Suprapubic skin (tissue), 4 donors: ENCODE data around the gene RDX.
A peak's percentile ranks its signal among the peaks of the same experiment; 100 is the strongest.

Experiments used
- EP300 ChIP-seq: sonication (generic); formaldehyde crosslinking; IDR thresholded peaks from one replicate; pipeline ENCODE4 v1.6.1; 2017; ENCODE audit warnings: antibody characterized with exemption
- POLR2A ChIP-seq, 2 donors: fragments of 450-650 bp; IDR thresholded peaks; one replicate each; pipeline ENCODE4 v1.6.1; 2017; ENCODE audit warnings: antibody characterized with exemption in 2 of 2, mild to moderate bottlenecking in 2 of 2, moderate library complexity in 2 of 2
- POLR2AphosphoS5 ChIP-seq, 3 donors: sonication (generic); formaldehyde crosslinking; IDR thresholded peaks; one replicate each; pipeline ENCODE4 v1.6.1; 2017; ENCODE audit warnings: antibody characterized with exemption in 3 of 3
- TF ChIP-seq, protein P1 (sequence below), 2 donors: fragments of 200-600 bp in 1 of 2; fragments of 450-650 bp in 1 of 2; sonication (generic) in 1 of 2; IDR thresholded peaks; one replicate each; pipeline ENCODE4 v1.5.1; 2016 to 2019; ENCODE audit warnings: antibody characterized with exemption in 2 of 2, mild to moderate bottlenecking in 1 of 2, moderate library complexity in 1 of 2

DNA sequence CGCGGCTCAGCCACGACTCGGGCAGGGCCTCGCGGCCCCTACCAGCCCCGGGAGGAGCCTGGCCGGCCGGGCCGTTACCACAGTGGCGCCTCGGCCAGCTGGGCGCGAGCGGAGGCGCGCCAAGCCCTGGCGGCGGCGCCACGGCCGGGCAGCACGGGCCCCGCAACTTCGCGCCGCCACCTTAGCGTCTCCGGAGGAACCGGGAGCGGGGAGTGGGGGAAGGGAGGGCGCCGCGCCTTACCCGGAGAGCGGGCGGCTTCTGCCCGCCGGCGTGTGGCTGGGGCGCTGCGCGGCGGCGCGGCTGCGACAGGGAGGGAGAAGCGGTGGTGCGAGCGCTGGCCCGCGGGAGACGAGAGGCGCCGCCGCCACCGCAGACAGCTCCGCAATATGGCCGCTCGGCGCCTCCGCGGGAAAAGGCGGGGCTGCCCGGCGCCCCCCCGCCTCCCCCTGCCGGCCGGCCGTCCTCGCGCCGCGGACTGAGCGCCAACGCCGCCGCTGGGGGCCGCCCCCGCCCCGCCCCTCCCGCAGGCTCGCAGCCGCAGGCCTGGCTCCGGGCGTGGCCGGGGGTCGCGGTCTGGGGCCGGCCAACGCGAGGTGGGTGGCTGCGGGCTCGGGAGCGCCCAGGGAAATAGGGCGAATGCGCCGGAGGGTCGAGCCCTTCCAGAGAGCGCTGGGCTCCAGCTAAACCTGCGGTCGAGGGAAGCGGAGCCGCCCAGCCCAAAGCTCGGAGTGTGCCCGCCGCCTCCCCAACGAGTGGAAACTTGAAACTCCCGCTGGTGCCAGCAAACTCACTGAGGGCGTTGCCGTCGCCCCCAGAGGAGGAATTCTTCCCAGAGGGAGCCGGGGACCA, at the start of gene RDX:
- no peak for TF ChIP-seq EP300
- TF ChIP-seq POLR2A (IDR thresholded peaks at IDR 0.05), result peak in 1 of 2 donors; percentile 18
- TF ChIP-seq, protein P1, sequence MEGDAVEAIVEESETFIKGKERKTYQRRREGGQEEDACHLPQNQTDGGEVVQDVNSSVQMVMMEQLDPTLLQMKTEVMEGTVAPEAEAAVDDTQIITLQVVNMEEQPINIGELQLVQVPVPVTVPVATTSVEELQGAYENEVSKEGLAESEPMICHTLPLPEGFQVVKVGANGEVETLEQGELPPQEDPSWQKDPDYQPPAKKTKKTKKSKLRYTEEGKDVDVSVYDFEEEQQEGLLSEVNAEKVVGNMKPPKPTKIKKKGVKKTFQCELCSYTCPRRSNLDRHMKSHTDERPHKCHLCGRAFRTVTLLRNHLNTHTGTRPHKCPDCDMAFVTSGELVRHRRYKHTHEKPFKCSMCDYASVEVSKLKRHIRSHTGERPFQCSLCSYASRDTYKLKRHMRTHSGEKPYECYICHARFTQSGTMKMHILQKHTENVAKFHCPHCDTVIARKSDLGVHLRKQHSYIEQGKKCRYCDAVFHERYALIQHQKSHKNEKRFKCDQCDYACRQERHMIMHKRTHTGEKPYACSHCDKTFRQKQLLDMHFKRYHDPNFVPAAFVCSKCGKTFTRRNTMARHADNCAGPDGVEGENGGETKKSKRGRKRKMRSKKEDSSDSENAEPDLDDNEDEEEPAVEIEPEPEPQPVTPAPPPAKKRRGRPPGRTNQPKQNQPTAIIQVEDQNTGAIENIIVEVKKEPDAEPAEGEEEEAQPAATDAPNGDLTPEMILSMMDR (IDR thresholded peaks at IDR 0.05), result no peak
- TF ChIP-seq POLR2AphosphoS5 (IDR thresholded peaks at IDR 0.05), result no peak
